LNCAP (cell line): ENCODE results near the gene ILKAP.

ENCODE experiments used
- TF ChIP-seq, protein P1 (sequence below): fragments of 450-650 bp; IDR thresholded peaks from 2 replicates; pipeline ENCODE4 v1.5.1; 2017; ENCODE audit warnings: mild to moderate bottlenecking

The ILKAP gene

DNA sequence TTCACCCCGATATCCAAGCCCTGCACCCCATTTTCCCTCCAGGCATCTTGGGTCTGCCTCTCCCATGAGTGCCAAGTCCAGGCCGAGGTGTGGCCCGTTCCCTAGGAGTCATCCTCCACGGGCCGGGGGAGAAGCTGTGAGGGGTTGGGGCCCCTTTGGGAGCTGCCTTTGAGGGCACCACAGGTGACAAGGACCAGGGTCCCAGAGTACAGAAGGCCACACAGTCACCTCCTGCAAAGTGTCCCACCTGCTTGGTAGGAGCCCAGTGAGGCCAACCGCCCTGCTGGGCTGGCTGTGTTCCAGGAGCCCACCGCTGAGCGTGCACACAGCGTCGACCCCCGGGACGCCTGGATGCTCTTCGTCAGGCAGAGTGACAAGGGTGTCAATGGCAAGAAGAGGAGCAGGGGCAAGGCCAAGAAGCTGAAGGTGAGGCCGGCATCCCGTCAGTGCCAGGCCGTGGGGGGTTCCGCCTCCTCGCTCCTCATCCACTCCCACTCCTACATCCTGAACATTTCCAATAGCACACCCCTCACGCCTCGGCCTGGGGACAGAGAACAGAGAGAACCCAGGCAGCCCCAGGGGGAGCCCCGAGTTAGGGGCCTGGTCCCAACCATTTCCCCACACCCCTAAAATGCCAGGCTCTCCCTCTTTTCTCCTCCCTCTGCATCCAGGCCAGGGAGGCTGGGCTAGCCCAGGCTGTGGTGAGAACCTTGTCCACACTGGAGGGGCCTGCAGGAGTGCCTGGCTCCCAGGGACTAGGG lies 42.0 kb downstream of the ILKAP start:
- TF ChIP-seq, protein P1, sequence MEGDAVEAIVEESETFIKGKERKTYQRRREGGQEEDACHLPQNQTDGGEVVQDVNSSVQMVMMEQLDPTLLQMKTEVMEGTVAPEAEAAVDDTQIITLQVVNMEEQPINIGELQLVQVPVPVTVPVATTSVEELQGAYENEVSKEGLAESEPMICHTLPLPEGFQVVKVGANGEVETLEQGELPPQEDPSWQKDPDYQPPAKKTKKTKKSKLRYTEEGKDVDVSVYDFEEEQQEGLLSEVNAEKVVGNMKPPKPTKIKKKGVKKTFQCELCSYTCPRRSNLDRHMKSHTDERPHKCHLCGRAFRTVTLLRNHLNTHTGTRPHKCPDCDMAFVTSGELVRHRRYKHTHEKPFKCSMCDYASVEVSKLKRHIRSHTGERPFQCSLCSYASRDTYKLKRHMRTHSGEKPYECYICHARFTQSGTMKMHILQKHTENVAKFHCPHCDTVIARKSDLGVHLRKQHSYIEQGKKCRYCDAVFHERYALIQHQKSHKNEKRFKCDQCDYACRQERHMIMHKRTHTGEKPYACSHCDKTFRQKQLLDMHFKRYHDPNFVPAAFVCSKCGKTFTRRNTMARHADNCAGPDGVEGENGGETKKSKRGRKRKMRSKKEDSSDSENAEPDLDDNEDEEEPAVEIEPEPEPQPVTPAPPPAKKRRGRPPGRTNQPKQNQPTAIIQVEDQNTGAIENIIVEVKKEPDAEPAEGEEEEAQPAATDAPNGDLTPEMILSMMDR: no peak

DNA sequence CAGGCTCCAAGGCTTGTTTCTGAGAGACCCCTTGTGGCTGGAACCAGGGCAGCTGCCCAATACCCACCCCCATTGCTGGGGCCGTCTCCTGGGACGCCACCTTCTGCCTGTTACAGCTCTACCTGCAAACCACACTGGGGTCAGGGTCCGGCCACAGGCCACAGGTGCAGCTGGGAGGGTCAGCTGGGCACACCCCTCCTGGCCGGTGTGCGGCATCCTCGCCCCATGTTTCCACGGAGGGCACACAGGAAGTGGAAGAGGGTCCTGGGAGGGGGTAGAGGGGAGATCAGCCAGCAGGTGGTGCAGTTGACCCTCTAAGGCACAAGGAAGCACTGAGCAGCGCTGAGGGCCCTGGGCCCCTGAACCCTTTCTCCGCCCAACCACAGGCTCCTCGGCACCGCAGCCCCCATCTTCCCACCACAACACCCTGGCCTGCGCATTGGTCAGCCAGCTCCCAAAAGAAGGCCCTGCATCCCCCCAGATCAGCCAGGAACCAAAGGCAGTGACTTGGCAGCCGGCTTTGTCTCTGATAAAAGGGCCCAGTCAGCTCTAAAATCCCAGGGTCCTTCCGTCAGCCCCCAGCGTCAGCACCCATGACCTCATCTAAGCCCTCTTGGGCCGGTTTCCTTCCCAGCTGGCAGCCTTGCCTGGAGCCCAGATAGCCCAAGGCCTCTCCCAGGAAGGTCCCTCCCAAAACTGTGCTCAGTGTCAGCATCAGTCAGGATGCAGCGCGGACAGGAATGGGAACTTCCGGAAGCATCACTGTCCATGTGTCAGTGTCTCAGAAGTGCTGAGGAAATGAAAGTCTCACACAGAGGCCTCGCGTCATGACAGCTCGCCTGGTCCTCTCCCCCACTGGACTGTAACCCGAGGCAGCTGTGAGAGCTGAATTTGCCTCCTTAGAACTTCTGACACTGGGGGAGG lies 43.0 kb downstream of the ILKAP start:
- TF ChIP-seq, protein P1: no peak

DNA sequence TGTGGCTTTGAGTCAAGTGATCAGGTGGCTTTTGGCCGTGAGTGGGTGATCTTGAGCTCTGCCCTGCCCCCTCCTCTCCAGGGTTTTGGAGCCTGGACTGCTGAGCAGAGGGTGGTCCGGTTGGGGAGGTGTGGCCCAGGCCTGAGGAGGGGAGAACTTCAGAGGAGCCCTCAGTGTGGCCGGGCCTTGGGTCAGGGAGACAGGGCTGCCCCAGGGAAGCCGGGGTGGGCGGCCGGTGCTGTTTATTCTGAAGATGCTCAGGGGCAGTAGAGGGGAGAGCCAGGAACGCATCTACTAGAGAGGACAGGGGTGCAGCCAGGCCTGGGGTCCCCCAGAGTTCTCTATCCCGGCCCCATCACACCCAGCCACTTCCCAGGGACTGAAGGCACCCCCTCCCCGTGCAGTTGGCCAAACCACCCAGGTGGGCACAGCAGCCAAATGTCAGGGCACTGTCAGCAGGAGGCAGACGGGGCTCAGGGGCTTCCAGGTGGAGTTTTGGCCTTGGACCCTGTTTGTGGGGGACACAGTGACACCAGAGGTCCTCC lies 43.8 kb downstream of the ILKAP start:
- TF ChIP-seq, protein P1: no peak

DNA sequence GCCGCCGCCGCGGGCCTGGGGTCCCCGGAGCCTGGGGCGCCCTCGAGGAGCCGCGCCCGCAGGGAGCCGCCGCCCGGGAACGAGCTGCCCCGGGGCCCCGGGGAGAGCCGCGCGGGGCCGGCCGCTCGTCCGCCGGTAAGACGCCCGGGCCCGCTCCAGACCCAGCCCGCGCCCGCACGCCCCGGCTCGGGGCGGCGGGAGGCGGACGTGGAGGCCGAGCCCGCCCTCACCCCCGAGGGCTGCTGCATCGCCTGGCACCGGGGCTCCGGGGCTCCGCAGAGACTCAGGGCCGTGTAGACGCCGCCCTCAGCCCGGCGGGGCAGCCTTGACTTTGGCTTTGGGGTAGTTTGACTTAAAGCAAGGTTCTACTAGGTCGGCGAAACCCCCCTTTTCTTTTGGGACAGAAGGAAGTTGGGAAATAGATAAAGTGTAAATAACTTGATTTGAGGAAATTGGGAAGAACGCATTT lies 44.4 kb downstream of the ILKAP start:
- TF ChIP-seq, protein P1: no peak; the same call in 1 of the 2 replicates

DNA sequence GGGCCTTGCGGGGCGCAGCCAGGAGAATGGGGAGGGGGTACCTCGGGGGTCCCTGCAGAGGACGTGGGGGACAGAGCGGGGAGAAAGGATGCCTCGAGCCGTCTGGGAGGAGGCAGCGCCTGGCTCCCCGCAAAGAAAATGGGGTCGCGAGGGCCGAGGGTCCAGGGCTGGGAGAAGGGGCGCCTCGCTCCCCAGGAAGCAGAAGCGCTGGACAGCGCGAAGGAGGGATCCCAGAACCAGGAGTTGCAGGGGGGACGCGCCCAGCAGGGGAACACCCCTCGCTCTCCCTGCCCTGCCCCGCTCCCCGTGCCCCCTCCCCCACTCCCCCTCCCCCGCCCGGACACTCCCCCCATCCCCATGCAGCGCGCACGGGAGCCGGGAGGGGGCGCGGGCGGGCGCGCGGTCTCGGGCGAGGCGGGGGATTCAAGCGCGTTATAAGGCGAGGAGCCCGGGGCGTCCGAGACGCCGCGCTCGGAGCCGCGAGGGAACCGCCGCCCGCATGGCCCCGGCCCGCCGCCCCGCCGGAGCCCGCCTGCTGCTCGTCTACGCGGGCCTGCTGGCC lies 44.9 kb downstream of the ILKAP start, which contains the start of gene ERFE:
Gene ERFE (plus strand): TSS at position 462 of the 562 bp plus-strand sequence. CDS start 38 bp downstream, at position 500.
- TF ChIP-seq, protein P1: peak; percentile 33

DNA sequence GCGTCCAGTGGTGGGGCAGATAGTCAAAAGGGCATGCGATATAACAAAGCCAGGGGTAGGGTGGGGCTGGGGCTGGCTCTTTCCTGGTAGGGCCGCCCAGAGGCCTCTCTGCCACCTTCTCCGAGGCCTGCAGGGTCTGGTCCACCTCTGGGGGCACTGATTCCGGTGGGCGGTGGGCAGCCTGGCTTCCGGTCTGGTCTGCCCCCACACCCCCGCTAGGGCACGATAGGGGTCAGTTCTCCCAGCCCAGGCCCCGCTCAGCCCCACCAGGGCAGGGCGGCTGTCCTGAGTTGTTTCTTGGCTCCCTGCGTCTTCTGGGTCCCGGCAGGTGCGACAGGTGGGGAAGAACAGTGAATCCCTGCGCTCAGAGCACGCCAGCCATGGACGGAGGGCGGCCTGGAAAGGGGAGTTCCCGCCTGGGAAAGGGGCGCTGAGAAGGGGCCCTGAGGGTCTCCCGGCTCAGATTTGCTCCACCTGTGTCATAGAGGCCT lies 45.4 kb downstream of the ILKAP start:
- TF ChIP-seq, protein P1: no peak

DNA sequence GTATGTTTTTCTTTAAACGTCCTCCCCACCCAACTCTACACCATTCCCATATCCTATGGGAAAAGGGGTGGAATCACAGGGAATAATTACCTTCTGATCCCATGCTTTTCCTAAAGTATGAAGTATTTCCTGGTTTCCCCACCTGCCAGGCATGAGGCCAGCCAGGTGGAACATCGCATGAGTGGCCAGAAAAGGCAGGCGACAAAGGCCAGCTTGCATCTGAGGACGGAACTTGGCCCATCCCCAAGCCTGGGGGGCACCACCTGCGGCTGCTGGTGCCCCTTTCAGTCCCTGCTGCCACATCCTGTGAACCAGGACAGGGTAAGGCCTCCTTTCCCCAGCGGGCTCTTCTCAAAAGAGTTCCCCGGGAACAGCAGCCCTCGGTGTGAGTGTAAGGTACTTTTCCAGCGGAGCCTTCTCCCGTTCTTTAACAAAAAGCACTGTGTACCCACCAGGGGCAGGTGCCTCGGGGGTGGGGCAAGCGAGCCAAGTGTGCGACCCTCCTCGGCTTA lies 45.9 kb downstream of the ILKAP start:
- TF ChIP-seq, protein P1: no peak
